ENCODE measurements around the gene ADCY2.
A peak's percentile ranks its signal among the peaks of the same experiment; 100 is the strongest.

The ADCY2 gene

DNA sequence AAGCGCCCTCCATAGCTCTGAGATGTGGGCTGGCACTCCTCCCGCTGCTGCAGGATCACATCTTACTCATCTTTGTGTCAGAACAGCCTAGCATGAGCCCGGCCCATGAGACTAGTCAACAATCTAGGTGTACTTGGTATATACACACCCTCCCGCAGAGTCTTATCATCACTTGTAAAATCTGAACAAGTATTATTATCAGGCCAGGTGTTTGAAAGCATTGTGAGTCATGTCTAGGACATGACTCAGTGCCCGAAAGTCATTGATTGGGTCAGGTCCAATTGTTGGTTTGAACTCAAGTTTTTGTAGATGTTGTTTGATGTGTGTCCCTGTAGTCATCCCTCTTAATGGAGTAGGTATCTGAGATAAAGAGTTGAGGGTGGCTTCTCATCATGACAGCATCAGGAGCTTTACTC is 346.3 kb downstream of the ADCY2 start:
- Histone ChIP-seq H4K20me1 (ENCODE audit: insufficient read depth, low read length) (no peaks in the 10 kb centered on the region), H3K27me3 (ENCODE audit: low read depth, low read length) (no peaks in the 10 kb centered on the region), H3K4me2 (ENCODE audit: low read length) (no peak overlapping the region), H3K4me3 (ENCODE audit: low read length) (no peak overlapping the region), H3K27ac (ENCODE audit: low read length) (no peak overlapping the region), H3K9me3 (ENCODE audit: insufficient read depth, low read length) (no peaks in the 10 kb centered on the region), H3K36me3 (replicated peaks; ENCODE audit: low read depth, low read length) (no peaks in the 10 kb centered on the region), H2AFZ (ENCODE audit: low read depth, low read length) (no peak overlapping the region), H3K4me1 (ENCODE audit: low read length) (no peaks in the 10 kb centered on the region), H3K79me2 (ENCODE audit: low read length) (no peaks in the 10 kb centered on the region), H3K9ac (ENCODE audit: low read length) (no peak overlapping the region)
- no peak for TF ChIP-seq EZH2phosphoT487 (IDR thresholded peaks at IDR 0.05; ENCODE audit: low read depth)
- no peak for TF ChIP-seq CTCF (IDR thresholded peaks at IDR 0.05; ENCODE audit: low read depth, low read length)

DNA sequence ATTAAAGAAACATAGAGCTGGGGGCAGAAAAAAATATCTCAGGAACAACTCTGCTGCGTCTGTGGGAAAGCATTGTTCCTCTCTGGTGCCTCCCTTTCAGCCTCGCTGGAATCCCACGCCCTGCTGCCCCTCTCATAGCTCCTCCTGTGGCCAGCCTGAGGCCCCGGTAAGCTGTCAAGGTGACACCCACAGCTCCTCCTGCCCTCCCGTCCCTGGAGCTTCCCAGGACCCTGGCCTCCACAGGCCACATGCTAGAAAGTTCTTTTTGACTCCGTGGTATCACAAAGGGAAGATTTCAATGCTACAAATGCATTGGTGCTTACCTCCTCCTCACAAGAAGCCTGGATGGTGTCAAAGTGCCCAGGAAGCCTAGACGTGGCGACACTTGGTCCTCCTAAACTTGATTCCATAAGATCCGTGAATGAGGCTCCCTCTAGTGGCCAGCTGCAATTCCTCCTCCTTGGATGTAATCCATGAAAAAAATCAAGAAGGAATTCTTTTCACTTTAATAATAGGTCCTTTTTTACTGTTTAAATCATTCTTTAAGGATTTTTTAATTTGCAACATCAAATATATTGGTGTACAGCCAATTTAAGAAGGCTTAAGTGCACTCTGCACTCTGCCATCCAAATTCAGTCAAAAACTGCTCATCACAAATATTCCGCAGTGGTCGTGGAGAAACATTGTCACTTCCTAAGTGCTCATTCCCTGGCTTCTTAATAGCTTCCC is 350.1 kb downstream of the ADCY2 start:
- Histone ChIP-seq H3K4me3 (ENCODE audit: low read length) (no peak overlapping the region), H3K27me3 (ENCODE audit: low read depth, low read length) (no peaks in the 10 kb centered on the region), H3K36me3 (replicated peaks; ENCODE audit: low read depth, low read length) (no peaks in the 10 kb centered on the region), H4K20me1 (ENCODE audit: insufficient read depth, low read length) (no peaks in the 10 kb centered on the region), H3K9ac (ENCODE audit: low read length) (no peak overlapping the region), H2AFZ (ENCODE audit: low read depth, low read length) (no peak overlapping the region), H3K4me2 (ENCODE audit: low read length) (no peak overlapping the region), H3K9me3 (ENCODE audit: insufficient read depth, low read length) (no peaks in the 10 kb centered on the region), H3K27ac (ENCODE audit: low read length) (no peak overlapping the region), H3K4me1 (ENCODE audit: low read length) (no peaks in the 10 kb centered on the region), H3K79me2 (ENCODE audit: low read length) (no peaks in the 10 kb centered on the region)
- TF ChIP-seq CTCF (IDR thresholded peaks at IDR 0.05; ENCODE audit: low read depth, low read length) = peak; percentile 75
- no peak for TF ChIP-seq EZH2phosphoT487 (IDR thresholded peaks at IDR 0.05; ENCODE audit: low read depth)

DNA sequence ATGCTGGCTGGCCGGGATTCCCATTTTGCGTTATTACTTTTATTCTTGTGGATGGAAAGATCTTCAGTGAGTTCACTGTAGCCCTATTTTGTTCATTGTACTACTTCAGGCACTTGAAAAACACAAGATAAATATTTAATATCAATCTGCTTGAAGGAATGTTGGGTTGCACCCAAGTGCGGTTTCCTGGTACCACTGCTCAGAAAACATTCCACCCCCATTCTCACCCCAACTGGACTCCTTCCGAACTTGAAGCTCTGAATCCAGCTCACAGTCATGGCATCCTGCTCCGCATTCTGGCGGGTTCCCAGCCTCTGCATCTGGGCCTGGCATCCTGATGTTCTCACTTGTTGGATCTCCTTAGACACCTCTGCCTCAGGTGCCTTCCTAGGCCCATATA is 351.8 kb downstream of the ADCY2 start:
- Histone ChIP-seq H3K4me1 (ENCODE audit: low read length) (no peaks in the 10 kb centered on the region), H3K9me3 (ENCODE audit: insufficient read depth, low read length) (no peaks in the 10 kb centered on the region), H3K27me3 (ENCODE audit: low read depth, low read length) (no peaks in the 10 kb centered on the region), H3K79me2 (ENCODE audit: low read length) (no peaks in the 10 kb centered on the region), H3K4me3 (ENCODE audit: low read length) (no peak overlapping the region), H3K27ac (ENCODE audit: low read length) (no peak overlapping the region), H3K4me2 (ENCODE audit: low read length) (no peak overlapping the region), H3K36me3 (replicated peaks; ENCODE audit: low read depth, low read length) (no peaks in the 10 kb centered on the region), H4K20me1 (ENCODE audit: insufficient read depth, low read length) (no peaks in the 10 kb centered on the region), H3K9ac (ENCODE audit: low read length) (no peak overlapping the region), H2AFZ (ENCODE audit: low read depth, low read length) (no peak overlapping the region)
- no peak for TF ChIP-seq EZH2phosphoT487 (IDR thresholded peaks at IDR 0.05; ENCODE audit: low read depth)
- no peak for TF ChIP-seq CTCF (IDR thresholded peaks at IDR 0.05; ENCODE audit: low read depth, low read length)

DNA sequence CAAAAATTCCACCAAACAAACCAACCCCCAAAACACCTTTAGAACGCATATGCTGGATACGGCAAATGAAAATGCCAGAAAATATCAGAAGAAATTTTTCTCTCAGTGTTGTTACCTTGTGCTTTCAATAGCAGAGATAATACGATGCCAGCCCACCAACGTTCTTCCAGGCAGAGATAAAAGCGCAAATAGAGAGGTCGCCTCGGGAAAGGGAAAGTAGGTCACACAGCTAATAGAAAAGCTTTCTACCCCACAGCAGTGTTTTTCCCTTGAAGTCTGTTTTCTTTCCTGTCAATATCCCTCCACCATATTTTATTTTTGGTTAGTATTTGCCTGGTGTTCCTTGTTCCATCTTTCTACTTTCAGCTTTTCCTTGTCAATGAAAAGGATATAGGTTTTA is 353.7 kb downstream of the ADCY2 start:
- H4K20me1 ChIP-seq (ENCODE audit: insufficient read depth, low read length) = no peaks in the 10 kb centered on the region
- no peak overlapping the region for H2AFZ ChIP-seq (ENCODE audit: low read depth, low read length)
- no peaks in the 10 kb centered on the region for H3K9me3 ChIP-seq (ENCODE audit: insufficient read depth, low read length)
- no peaks in the 10 kb centered on the region for H3K27me3 ChIP-seq (ENCODE audit: low read depth, low read length)
- H3K9ac ChIP-seq (ENCODE audit: low read length) = no peak overlapping the region
- no peak overlapping the region for H3K4me2 ChIP-seq (ENCODE audit: low read length)
- no peaks in the 10 kb centered on the region for H3K36me3 ChIP-seq (replicated peaks; ENCODE audit: low read depth, low read length)
- no peak overlapping the region for H3K27ac ChIP-seq (ENCODE audit: low read length)
- no peak for TF ChIP-seq EZH2phosphoT487 (IDR thresholded peaks at IDR 0.05; ENCODE audit: low read depth)
- no peak for TF ChIP-seq CTCF (IDR thresholded peaks at IDR 0.05; ENCODE audit: low read depth, low read length)
- H3K79me2 ChIP-seq (ENCODE audit: low read length) = no peaks in the 10 kb centered on the region
- no peaks in the 10 kb centered on the region for H3K4me1 ChIP-seq (ENCODE audit: low read length)
- H3K4me3 ChIP-seq (ENCODE audit: low read length) = no peak overlapping the region

All from OCI-LY3 (cell line).